Ishikawa (cell line): ENCODE measurements around the gene REELD1.

Experiments used
- EGR1 ChIP-seq: IDR thresholded peaks from 2 replicates; pipeline ENCODE4 v1.6.1; 2012
- EP300 ChIP-seq: IDR thresholded peaks from 2 replicates; pipeline ENCODE4 v1.6.1; 2012; ENCODE audit warnings: borderline replicate concordance
- FOXM1 ChIP-seq: IDR thresholded peaks from 2 replicates; pipeline ENCODE4 v1.6.1; 2012; ENCODE audit warnings: low read depth, borderline replicate concordance
- NFIC ChIP-seq: IDR thresholded peaks from 2 replicates; pipeline ENCODE4 v1.6.1; 2012
- RAD21 ChIP-seq: IDR thresholded peaks from 2 replicates; pipeline ENCODE4 v1.6.1; 2012; ENCODE audit warnings: low read depth
- REST ChIP-seq: IDR thresholded peaks from 2 replicates; pipeline ENCODE4 v1.6.1; 2012; ENCODE audit warnings: low read depth, mild to moderate bottlenecking
- YY1 ChIP-seq: IDR thresholded peaks from 2 replicates; pipeline ENCODE4 v1.6.1; 2012; ENCODE audit warnings: low read depth
- TF ChIP-seq, protein P1 (sequence below): IDR thresholded peaks from 2 replicates; pipeline ENCODE4 v1.6.1; 2012

DNA sequence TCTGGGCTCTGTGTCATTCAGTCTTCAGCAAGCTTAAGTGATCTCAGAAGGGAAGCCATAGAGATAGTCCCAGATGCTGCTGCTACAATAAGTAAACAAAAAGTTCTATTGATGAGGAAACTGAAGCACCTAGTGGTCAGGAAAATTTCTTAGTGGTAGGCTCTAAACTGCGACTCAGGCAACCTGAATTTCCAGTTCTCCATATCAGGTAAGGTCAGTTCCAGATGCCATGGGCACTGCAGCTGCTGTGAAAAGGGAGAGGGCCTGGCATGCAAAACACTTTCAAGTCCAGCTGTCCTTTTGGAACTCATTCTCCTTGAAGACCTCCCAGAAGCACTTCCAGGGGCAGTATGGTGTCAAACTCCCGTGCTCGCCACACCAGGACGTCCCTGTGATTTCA, 46.2 kb downstream of the REELD1 start:
- no peak for TF ChIP-seq EP300
- no peak for TF ChIP-seq REST
- TF ChIP-seq FOXM1: no peak
- TF ChIP-seq, protein P1, sequence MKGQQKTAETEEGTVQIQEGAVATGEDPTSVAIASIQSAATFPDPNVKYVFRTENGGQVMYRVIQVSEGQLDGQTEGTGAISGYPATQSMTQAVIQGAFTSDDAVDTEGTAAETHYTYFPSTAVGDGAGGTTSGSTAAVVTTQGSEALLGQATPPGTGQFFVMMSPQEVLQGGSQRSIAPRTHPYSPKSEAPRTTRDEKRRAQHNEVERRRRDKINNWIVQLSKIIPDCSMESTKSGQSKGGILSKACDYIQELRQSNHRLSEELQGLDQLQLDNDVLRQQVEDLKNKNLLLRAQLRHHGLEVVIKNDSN: no peak
- TF ChIP-seq YY1: no peak
- TF ChIP-seq EGR1: no peak
- no peak for TF ChIP-seq NFIC
- TF ChIP-seq RAD21: no peak
